SU-DHL-6 (cell line): Measurements from ENCODE around the gene MYL4.

Experiments used
- CTCF ChIP-seq: fragments of 200-600 bp; sonication (generic); IDR thresholded peaks from one replicate; pipeline ENCODE4 v1.5.1; 2017; ENCODE audit warnings: antibody characterized with exemption, mild to moderate bottlenecking, low read length, moderate library complexity; ENCODE audit not compliant: insufficient read depth, poor library complexity, severe bottlenecking
- EZH2phosphoT487 ChIP-seq: fragments of 200-600 bp; sonication (generic), shearing (Covaris generic); conservative IDR thresholded peaks from 2 replicates; pipeline ENCODE4 v1.6.1; 2018; ENCODE audit warnings: mild to moderate bottlenecking, antibody characterized with exemption, low read length, moderate library complexity, mixed read lengths

GRCh38 chr17:47237841-47238240, 28.7 kb downstream of the MYL4 start:
- no peak for TF ChIP-seq CTCF
- no peak for TF ChIP-seq EZH2phosphoT487
